Skeletal muscle tissue (tissue), 4 donors: Measurements from ENCODE around the gene FZD2. TPM values are rescaled to one million over a fixed set of nuclear protein-coding genes. Genes with fewer than 3 reads are reported as not detected.
"Not testable (repeated sequence)": the region's sequence is repeated elsewhere in the genome, so short reads cannot be mapped to it uniquely, and the experiment has no call there.

Experiments
- H3K27ac ChIP-seq: one replicate; pipeline ENCODE4 v1.7.0; 2013; ENCODE audit warnings: mild to moderate bottlenecking, low read depth, low read length, inconsistent platforms
- H3K27me3 ChIP-seq, 3 donors: one replicate each; pipeline ENCODE4 v1.7.0; 2013; ENCODE audit warnings: low read length in 3 of 3; ENCODE audit not compliant: control insufficient read depth in 3 of 3, insufficient read depth in 3 of 3
- H3K36me3 ChIP-seq, 3 donors: one replicate each; pipeline ENCODE4 v1.7.0; 2013; ENCODE audit warnings: low read length in 3 of 3; ENCODE audit not compliant: control insufficient read depth in 3 of 3, insufficient read depth in 3 of 3
- H3K4me1 ChIP-seq, 3 donors: one replicate each; pipeline ENCODE4 v1.7.0; 2013; ENCODE audit warnings: low read length in 3 of 3, mild to moderate bottlenecking in 3 of 3; ENCODE audit not compliant: control insufficient read depth in 3 of 3, insufficient read depth in 3 of 3
- H3K4me3 ChIP-seq, 3 donors: one replicate each; pipeline ENCODE4 v1.7.0; 2013; ENCODE audit warnings: low read length in 3 of 3
- H3K9ac ChIP-seq, 3 donors: one replicate each; pipeline ENCODE4 v1.7.0; 2013; ENCODE audit warnings: low read length in 3 of 3, mild to moderate bottlenecking in 3 of 3, moderate library complexity in 2 of 3, low read depth in 1 of 3
- H3K9me3 ChIP-seq, 3 donors: one replicate each; pipeline ENCODE4 v1.7.0; 2013; ENCODE audit warnings: low read length in 3 of 3; ENCODE audit not compliant: control insufficient read depth in 3 of 3
- total RNA-seq: library from RNA; depleted of rRNA; stranded (reverse); fragments of >200 nt; gene quantifications from one replicate; pipeline ENCODE4 v1.2.3, GENCODE V29; 2014
- donor health status: Osteomylitis.

Gene FZD2
- total RNA-seq, 1 donor from 2014 or later: 8.9 TPM

- H3K4me3 ChIP-seq: peak overlapping the region in 2 of 3 donors; percentile 26 to 31
- H3K36me3 ChIP-seq: no peaks in the 10 kb centered on the region
- H3K4me1 ChIP-seq: peaks cover 4 to 15% (median 11%) of the 10 kb centered on the region in 3 donors
- no peak overlapping the region for H3K9ac ChIP-seq
- H3K27me3 ChIP-seq: peaks cover 3 to 45% (median 33%) of the 10 kb centered on the region in 3 donors
- no peaks in the 10 kb centered on the region for H3K9me3 ChIP-seq
- H3K27ac ChIP-seq: no peak overlapping the region
Measured at GRCh38 chr17:44558710-44559633, 1.7 kb downstream of the FZD2 start.

GRCh38 chr17:44559634-44560554, 2.6 kb downstream of the FZD2 start:
- Histone ChIP-seq H3K4me3 (no peak overlapping the region), H3K36me3 (no peaks in the 10 kb centered on the region), H3K4me1 (peaks cover 4 to 15% (median 11%) of the 10 kb centered on the region in 3 donors), H3K27me3 (peaks cover 3 to 45% (median 33%) of the 10 kb centered on the region in 3 donors), H3K9ac (no peak overlapping the region), H3K9me3 (no peaks in the 10 kb centered on the region), H3K27ac (no peak overlapping the region)

- H3K4me1 ChIP-seq: peaks cover under 1 to 11% (median 8%) of the 10 kb centered on the region in 3 donors
- H3K9me3 ChIP-seq: no peaks in the 10 kb centered on the region
- no peak overlapping the region for H3K4me3 ChIP-seq
- H3K27me3 ChIP-seq: peaks cover 3 to 39% (median 35%) of the 10 kb centered on the region in 3 donors
- H3K36me3 ChIP-seq: no peaks in the 10 kb centered on the region
- H3K9ac ChIP-seq: no peak overlapping the region
- no peak overlapping the region for H3K27ac ChIP-seq
Measured at GRCh38 chr17:44561237-44561623, 3.9 kb downstream of the FZD2 start.

- Histone ChIP-seq H3K4me3 (no peak overlapping the region), H3K9me3 (no peaks in the 10 kb centered on the region), H3K4me1 (no peaks in the 10 kb centered on the region), H3K27ac (no peak overlapping the region), H3K27me3 (peaks cover 0 to 20% (median 16%) of the 10 kb centered on the region in 3 donors), H3K36me3 (no peaks in the 10 kb centered on the region), H3K9ac (no peak overlapping the region)
Measured at GRCh38 chr17:44564429-44564828, 7.1 kb downstream of the FZD2 start.

- H3K27ac ChIP-seq: no peak overlapping the region
- no peaks in the 10 kb centered on the region for H3K9me3 ChIP-seq
- no peak overlapping the region for H3K9ac ChIP-seq
- H3K4me1 ChIP-seq: no peaks in the 10 kb centered on the region
- H3K36me3 ChIP-seq: no peaks in the 10 kb centered on the region
- no peak overlapping the region for H3K4me3 ChIP-seq
- peaks cover 0 to 20% (median 10%) of the 10 kb centered on the region in 3 donors for H3K27me3 ChIP-seq
Measured at GRCh38 chr17:44565866-44566443, 8.7 kb downstream of the FZD2 start.

- H3K27ac ChIP-seq, H3K4me3 ChIP-seq, H3K4me1 ChIP-seq, H3K36me3 ChIP-seq, H3K9me3 ChIP-seq, H3K27me3 ChIP-seq, H3K9ac ChIP-seq: not testable (repeated sequence)
Measured at GRCh38 chr17:44568311-44568944, 11.1 kb downstream of the FZD2 start.

GRCh38 chr17:44568945-44569858, 11.9 kb downstream of the FZD2 start:
- Histone ChIP-seq H3K27ac (no peak overlapping the region), H3K9ac (no peak overlapping the region), H3K9me3 (no peaks in the 10 kb centered on the region), H3K36me3 (no peaks in the 10 kb centered on the region), H3K4me1 (no peaks in the 10 kb centered on the region), H3K4me3 (no peak overlapping the region), H3K27me3 (peaks cover 3 to 9% (median 8%) of the 10 kb centered on the region in 3 donors)

- Histone ChIP-seq H3K27ac (no peak overlapping the region), H3K27me3 (peaks cover 3 to 16% (median 10%) of the 10 kb centered on the region in 3 donors), H3K9me3 (no peaks in the 10 kb centered on the region), H3K36me3 (no peaks in the 10 kb centered on the region), H3K4me3 (no peak overlapping the region), H3K4me1 (no peaks in the 10 kb centered on the region), H3K9ac (no peak overlapping the region)
Measured at GRCh38 chr17:44572801-44573200, 15.5 kb downstream of the FZD2 start.

GRCh38 chr17:44575403-44575802, 18.1 kb downstream of the FZD2 start:
- Histone ChIP-seq H3K4me3 (no peak overlapping the region), H3K9ac (no peak overlapping the region), H3K4me1 (no peaks in the 10 kb centered on the region), H3K36me3 (no peaks in the 10 kb centered on the region), H3K27ac (no peak overlapping the region), H3K9me3 (no peaks in the 10 kb centered on the region), H3K27me3 (peaks cover 3 to 30% (median 20%) of the 10 kb centered on the region in 3 donors)
